ENCODE measurements around the gene SLC39A11.

The SLC39A11 gene

GRCh38 chr17:72984145-72984925 is 108.2 kb downstream of the SLC39A11 start:
- no peak for DNase-seq (ENCODE audit: low read depth in 2 of 2, low spot score in 1 of 2)

DNA sequence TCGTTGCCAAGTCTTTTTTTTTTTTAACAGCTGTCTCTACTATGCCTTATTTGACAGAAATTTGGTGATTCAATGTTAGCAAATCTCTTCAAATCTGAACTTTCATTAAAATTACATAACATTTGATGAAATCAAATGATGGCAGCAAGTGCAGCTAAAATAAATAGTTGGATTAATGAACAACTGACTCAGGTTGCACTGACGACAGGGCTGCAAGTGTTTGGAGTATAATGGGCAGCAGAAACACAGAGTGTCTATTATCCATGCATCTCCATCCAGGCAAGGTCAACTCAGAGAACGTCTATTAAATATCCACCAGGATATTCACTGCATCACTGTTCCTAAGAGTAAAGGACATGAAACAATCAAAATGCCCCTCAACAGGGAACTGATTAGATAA is 109.8 kb downstream of the SLC39A11 start:
- DNase-seq (ENCODE audit: low read depth in 2 of 2, low spot score in 1 of 2) = no peak

DNA sequence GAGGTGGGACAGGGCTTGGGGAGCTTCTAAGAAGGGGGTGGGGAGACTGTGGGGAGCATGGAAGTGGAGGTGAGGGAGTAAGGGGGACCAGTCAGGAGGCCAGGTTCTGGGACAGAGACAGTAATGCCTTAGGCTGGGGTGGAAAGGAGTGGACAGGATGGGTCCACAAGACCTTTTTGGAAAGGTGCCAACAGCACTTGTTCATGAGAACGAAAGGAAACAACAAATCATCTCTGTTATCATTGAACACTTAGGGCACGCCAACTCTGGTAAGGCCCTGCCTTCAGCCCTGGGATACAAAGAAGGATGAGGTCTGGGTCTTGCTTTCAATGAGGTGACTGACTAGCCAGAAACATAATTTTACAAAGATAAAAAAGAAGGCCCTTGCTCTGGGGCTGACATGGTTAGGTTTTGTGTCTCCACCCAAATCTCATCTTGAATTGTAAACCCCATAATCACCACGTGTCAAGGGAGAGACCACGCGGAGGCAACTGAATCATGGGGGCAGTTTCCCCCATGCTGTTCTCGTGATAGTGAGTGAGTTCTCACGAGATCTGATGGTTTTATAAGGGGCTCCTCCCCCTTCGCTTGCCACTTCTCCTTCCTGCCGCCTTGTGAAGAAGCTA is 113.8 kb downstream of the SLC39A11 start:
- DNase-seq (ENCODE audit: low read depth in 2 of 2, low spot score in 1 of 2) = no peak

DNA sequence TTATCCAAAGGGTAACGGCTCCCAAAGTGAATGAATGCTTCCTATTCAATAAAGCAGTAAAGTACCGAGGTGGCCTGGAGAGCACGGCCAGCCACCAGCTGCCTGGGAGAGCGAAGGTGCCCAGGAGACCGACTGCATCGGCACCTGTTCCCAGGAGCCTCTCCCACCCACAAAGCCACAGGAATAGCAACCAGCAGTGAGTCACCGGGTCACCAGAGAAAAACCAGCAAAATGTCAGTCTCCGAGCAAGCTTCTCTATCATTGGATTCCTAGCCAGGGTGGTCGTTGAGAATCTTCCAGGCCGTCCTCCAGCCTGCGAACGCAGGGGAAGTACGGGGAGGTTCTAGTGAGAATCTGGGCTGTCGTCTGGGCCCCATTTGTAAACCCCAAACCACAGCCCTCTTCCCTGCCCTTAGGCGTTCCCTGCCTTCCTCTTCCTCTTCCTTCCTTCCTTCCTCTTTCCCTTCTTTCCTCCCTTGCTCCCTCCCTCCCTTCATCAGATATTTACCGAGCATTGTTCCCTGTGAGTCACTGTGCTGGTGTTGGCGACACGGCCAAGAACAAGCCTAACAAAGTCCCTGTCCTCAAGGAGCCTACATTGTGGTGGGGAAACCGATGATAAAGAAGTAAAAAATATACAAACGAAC is 114.6 kb downstream of the SLC39A11 start:
- no peak for DNase-seq (ENCODE audit: low read depth in 2 of 2, low spot score in 1 of 2)

GRCh38 chr17:72976971-72977770 is 115.3 kb downstream of the SLC39A11 start:
- DNase-seq (ENCODE audit: low read depth in 2 of 2, low spot score in 1 of 2) = no peak

GRCh38 chr17:72975509-72975908 is 117.0 kb downstream of the SLC39A11 start:
- DNase-seq (ENCODE audit: low read depth in 2 of 2, low spot score in 1 of 2) = no peak

DNA sequence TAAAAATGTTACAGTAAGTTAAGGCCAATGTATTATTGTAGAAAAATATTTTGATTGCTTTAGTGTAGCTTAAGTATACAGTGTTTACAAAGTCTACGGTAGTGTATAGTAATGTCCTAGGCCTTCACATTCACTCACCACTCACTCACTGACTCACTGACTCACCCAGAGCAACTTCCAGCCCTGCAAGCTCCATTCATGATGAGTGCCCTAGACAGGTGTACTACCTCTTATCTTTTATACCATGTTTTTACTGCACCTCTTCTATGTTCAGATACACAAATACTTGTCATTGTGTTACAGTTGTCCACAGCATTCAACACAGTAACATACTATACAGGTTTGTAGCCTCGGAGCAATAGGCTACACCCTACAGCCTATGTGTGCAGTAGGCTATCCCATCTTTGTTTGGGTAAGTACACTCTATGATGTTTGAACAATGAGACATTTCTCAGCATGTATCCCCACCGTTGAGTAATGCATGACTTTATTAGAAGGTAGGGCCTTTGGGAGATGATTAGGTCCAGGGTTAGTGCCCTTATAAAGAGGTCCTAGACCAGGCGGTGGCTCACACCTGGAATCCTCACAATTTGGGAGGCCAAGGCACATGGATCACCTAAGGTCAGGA is 117.8 kb downstream of the SLC39A11 start:
- DNase-seq (ENCODE audit: low read depth in 2 of 2, low spot score in 1 of 2) = no peak

DNA sequence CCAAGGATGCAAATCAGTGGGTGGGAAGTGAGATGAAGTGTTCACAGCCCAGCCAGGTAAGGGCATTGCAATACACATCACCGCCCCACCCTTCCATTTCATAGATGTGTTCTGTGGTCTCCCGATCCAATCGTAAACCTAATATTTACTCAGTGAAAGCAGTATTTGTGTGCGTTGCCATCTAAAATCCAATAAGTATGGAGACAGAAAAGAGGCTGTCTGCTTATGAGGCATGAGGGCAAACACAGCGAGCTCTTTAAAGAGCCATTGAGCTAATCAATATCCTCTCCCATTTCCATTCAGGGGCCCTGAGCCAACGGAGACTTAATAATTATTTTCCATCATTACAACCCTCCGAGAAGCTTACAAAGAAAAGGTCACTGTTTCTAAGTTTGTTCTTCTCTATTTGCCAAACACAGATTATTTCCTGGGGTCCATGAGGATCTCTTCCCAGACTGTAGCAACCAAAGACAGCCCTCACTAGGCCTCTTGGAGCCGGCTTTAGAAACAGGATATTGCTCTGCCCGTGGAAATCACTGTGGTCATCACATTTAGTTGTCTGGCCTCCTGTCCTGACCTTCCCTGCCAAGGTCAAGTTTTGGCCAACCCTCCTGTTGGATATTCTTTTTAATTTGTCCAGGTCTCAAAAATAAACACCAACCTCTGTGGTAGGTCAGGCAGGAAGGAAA is 120.1 kb downstream of the SLC39A11 start:
- no peak for DNase-seq (ENCODE audit: low read depth in 2 of 2, low spot score in 1 of 2)

DNA sequence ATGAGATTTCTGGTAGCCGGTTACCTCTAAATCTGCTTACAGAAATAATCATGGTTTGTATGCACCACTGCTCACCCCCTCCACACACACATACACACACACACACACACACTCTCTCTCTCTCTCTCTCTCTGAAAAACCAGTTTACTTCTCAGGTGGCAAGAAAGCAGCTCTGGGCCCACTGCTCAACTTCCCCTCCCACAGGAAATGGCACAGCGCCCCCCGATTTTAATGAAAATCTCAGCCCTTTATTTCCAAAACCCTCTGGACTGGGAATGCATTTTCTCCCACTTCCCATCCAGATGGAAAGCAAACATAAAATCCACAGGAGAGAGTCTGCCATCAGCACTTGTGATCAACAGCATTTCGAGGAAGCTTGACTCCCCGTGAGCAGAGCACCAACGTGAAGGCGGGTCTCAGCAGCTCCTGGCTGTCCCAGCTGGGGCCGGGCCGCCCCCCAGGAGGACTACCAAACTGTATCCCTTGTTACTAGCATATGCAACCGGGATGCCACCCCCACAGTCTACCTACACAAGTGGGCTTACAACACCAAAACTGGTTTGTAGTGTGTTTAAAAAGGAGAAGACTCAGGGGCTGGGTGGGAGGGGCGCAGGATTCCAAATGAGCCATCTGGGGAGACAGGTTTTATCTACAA is 121.1 kb downstream of the SLC39A11 start:
- no peak for DNase-seq (ENCODE audit: low read depth in 2 of 2, low spot score in 1 of 2)

DNA sequence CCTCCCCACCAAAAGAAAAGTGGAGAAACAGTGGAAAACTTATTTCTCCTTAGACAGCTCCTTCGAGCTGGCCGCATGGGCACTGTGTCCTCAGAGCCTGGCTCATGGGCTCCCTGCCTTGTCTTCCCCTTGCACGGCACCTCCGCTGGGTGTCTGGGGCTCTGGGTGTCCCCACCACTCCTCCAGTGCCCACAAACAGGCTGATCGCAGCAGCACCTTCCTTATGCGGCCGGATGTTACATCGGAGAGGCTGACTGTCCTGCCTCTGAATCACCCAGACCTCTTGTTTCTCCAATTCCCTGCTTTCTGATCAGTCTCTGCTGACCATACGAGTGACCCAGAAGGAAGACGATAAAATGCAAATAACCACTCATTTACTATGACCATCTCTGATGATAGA is 121.7 kb downstream of the SLC39A11 start:
- DNase-seq (ENCODE audit: low read depth in 2 of 2, low spot score in 1 of 2) = no peak

- no peak for DNase-seq (ENCODE audit: low read depth in 2 of 2, low spot score in 1 of 2)
These were observed 122.2 kb downstream of the SLC39A11 start for GRCh38 chr17:72970246-72970645.

- DNase-seq (ENCODE audit: low read depth in 2 of 2, low spot score in 1 of 2) = no peak
These were observed 123.1 kb downstream of the SLC39A11 start for GRCh38 chr17:72969293-72969906.

DNA sequence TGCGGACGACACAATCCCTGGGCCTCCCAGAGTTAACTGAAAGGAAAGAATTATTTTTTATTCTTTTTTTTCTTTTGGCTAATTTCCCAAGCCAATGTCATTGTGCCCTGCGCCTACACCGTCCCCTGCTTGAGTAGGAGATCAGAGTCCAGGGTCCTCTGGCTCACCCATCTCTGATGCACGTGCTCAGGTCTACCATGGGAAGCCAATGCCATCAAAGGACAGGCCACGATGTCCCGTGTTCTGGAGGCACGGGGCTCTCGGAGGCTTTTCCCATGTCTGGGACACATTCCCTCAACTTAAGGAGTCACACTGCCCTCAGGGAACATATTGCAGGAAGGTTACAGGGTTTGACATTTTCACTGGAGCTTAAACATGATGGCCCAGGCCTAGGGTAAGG is 123.7 kb downstream of the SLC39A11 start:
- no peak for DNase-seq (ENCODE audit: low read depth in 2 of 2, low spot score in 1 of 2)

- no peak for DNase-seq (ENCODE audit: low read depth in 2 of 2, low spot score in 1 of 2)
These were observed 124.4 kb downstream of the SLC39A11 start for GRCh38 chr17:72967977-72968585.

- DNase-seq (ENCODE audit: low read depth in 2 of 2, low spot score in 1 of 2) = no peak
These were observed 125.1 kb downstream of the SLC39A11 start for GRCh38 chr17:72967277-72967970.

GRCh38 chr17:72962106-72962505 is 130.4 kb downstream of the SLC39A11 start:
- DNase-seq (ENCODE audit: low read depth in 2 of 2, low spot score in 1 of 2) = no peak

GRCh38 chr17:72955391-72956140 is 136.9 kb downstream of the SLC39A11 start:
- no peak for DNase-seq (ENCODE audit: low read depth in 2 of 2, low spot score in 1 of 2)

DNA sequence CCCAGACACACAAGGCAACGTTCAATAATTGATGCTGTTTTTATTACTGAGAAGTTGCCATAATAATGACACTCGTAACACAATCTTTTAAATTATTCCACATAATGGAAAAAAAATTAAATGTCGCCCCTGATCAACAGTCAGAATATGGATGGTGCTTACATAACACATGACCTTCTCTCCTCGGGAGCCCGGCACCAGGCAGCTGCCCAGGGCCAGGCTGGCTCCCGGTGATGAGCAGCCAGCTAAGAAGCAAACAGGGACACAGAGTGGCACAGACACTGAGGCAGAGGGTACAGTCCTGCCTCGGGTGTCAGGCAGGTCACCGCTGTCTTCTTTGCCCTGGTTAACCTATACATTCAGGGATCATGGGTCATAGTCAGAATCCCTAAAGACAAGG is 137.9 kb downstream of the SLC39A11 start:
- no peak for DNase-seq (ENCODE audit: low read depth in 2 of 2, low spot score in 1 of 2)
